Neural crest cell (in vitro differentiated cells): Measurements from ENCODE around the gene CHD6. TPM values are rescaled to one million over a fixed set of nuclear protein-coding genes. Genes with fewer than 3 reads are reported as not detected.

Experiments used
- DNase-seq: peaks from one replicate; pipeline ENCODE4 v3.0.0; 2021; ENCODE audit warnings: low read depth, mixed read lengths, low spot score
- H3K27ac Mint-ChIP-seq: one replicate; pipeline ENCODE4 v1.8.0; 2021; ENCODE audit warnings: mild to moderate bottlenecking, mixed read lengths; ENCODE audit not compliant: unreplicated experiment
- H3K27me3 Mint-ChIP-seq: 2 replicates; pipeline ENCODE4 v1.8.0; 2021; ENCODE audit warnings: low read depth, mild to moderate bottlenecking, mixed read lengths
- H3K36me3 Mint-ChIP-seq: 2 replicates; pipeline ENCODE4 v1.8.0; 2021; ENCODE audit warnings: low read depth, mild to moderate bottlenecking, mixed read lengths
- H3K4me1 Mint-ChIP-seq: 2 replicates; pipeline ENCODE4 v1.8.0; 2021; ENCODE audit warnings: mixed read lengths
- H3K4me3 Mint-ChIP-seq: one replicate; pipeline ENCODE4 v1.8.0; 2021; ENCODE audit warnings: mild to moderate bottlenecking, mixed read lengths
- H3K9me3 Mint-ChIP-seq: 2 replicates; pipeline ENCODE4 v1.8.0; 2021; ENCODE audit warnings: mixed read lengths
- total RNA-seq: library from RNA; stranded (reverse); gene quantifications from 2 replicates; pipeline ENCODE4 v1.2.1, GENCODE V29; 2021
- TF ChIP-seq, protein P1 (sequence below): fragments of 200-600 bp; sonication (generic); conservative IDR thresholded peaks from 2 replicates; pipeline ENCODE4 v1.5.0; 2021; ENCODE audit warnings: antibody characterized with exemption, mild to moderate bottlenecking

The CHD6 gene
- total RNA-seq, 1 donor from 2014 or later, result 51.2 TPM

- Mint-ChIP-seq H3K4me1 (peaks cover 31% of the 10 kb centered on the region), H3K27ac (no peak overlapping the region), H3K27me3 (no peaks in the 10 kb centered on the region), H3K9me3 (peaks cover under 1% of the 10 kb centered on the region), H3K36me3 (peaks cover 22% of the 10 kb centered on the region), H3K4me3 (no peak overlapping the region)
- DNase-seq, result no peak
- TF ChIP-seq, protein P1, sequence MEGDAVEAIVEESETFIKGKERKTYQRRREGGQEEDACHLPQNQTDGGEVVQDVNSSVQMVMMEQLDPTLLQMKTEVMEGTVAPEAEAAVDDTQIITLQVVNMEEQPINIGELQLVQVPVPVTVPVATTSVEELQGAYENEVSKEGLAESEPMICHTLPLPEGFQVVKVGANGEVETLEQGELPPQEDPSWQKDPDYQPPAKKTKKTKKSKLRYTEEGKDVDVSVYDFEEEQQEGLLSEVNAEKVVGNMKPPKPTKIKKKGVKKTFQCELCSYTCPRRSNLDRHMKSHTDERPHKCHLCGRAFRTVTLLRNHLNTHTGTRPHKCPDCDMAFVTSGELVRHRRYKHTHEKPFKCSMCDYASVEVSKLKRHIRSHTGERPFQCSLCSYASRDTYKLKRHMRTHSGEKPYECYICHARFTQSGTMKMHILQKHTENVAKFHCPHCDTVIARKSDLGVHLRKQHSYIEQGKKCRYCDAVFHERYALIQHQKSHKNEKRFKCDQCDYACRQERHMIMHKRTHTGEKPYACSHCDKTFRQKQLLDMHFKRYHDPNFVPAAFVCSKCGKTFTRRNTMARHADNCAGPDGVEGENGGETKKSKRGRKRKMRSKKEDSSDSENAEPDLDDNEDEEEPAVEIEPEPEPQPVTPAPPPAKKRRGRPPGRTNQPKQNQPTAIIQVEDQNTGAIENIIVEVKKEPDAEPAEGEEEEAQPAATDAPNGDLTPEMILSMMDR, result no peak
Measured at GRCh38 chr20:41510847-41511450, 107.2 kb downstream of the CHD6 start.

GRCh38 chr20:41510224-41510623, 108.0 kb downstream of the CHD6 start:
- no peaks in the 10 kb centered on the region for H3K27me3 Mint-ChIP-seq
- no peak for DNase-seq
- TF ChIP-seq, protein P1, result no peak
- no peak overlapping the region for H3K27ac Mint-ChIP-seq
- no peak overlapping the region for H3K4me3 Mint-ChIP-seq
- peaks cover 26% of the 10 kb centered on the region for H3K36me3 Mint-ChIP-seq
- peaks cover 5% of the 10 kb centered on the region for H3K9me3 Mint-ChIP-seq
- H3K4me1 Mint-ChIP-seq, result peaks cover 31% of the 10 kb centered on the region

- TF ChIP-seq, protein P1, result no peak
- no peak overlapping the region for H3K4me3 Mint-ChIP-seq
- peaks cover 5% of the 10 kb centered on the region for H3K9me3 Mint-ChIP-seq
- DNase-seq, result no peak
- peaks cover 31% of the 10 kb centered on the region for H3K4me1 Mint-ChIP-seq
- peaks cover 29% of the 10 kb centered on the region for H3K36me3 Mint-ChIP-seq
- H3K27ac Mint-ChIP-seq, result no peak overlapping the region
- H3K27me3 Mint-ChIP-seq, result no peaks in the 10 kb centered on the region
Measured at GRCh38 chr20:41509316-41510200, 108.6 kb downstream of the CHD6 start.

DNA sequence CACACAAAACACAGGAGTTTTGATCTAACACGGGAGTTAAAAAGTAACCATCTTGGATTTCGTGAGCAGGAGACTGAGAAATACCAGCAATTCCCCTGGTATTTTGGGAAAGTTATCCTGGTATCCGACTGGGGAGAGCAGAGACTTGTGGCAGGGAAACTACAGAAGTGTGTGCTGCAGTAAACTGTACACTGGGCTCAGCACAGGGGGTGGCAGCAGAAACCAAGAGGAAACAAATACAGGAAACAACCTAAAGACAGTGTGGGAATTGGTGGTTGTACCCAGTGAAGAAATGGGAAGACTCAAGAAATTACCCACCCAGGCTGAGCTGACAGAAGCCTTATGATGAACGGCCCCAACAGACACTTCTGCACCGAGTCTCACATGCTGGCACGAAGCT, 109.8 kb downstream of the CHD6 start:
- Mint-ChIP-seq H3K4me1 (peaks cover 26% of the 10 kb centered on the region), H3K27ac (no peak overlapping the region), H3K9me3 (peaks cover 5% of the 10 kb centered on the region), H3K36me3 (peaks cover 27% of the 10 kb centered on the region), H3K4me3 (no peak overlapping the region), H3K27me3 (no peaks in the 10 kb centered on the region)
- TF ChIP-seq, protein P1, result no peak
- no peak for DNase-seq

DNA sequence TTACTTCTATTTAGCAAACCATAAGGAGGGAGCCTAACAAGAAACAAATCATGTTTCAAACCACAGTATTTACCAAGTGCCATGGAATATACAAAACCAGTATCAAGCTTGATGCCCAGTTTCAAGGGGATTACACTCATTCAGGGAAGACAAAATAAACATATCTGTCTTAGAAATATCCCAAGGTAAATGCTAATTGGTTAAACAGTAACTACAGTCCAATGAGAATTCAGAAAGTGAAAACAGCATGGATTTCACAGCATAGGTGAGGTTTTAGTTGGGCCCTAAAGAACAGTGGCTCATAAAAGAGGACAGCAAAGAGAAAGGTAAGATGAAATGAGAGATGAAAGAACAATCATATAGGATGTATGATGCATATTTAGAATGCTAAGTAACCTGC, 110.3 kb downstream of the CHD6 start:
- DNase-seq, result no peak
- peaks cover 25% of the 10 kb centered on the region for H3K36me3 Mint-ChIP-seq
- peaks cover 5% of the 10 kb centered on the region for H3K9me3 Mint-ChIP-seq
- no peak overlapping the region for H3K27ac Mint-ChIP-seq
- H3K27me3 Mint-ChIP-seq, result no peaks in the 10 kb centered on the region
- TF ChIP-seq, protein P1, result no peak
- H3K4me1 Mint-ChIP-seq, result peaks cover 22% of the 10 kb centered on the region
- H3K4me3 Mint-ChIP-seq, result no peak overlapping the region
